Left lung (tissue), 10 donors: ENCODE measurements around the gene RANBP9. TPM values are rescaled to one million over a fixed set of nuclear protein-coding genes. Genes with fewer than 3 reads are reported as not detected.

ENCODE experiments used
- ATAC-seq: fragments of 200-7000 bp; cut with Tn5 transposase; one replicate; pipeline ENCODE4 v1.9.1; 2020; ENCODE audit warnings: moderate library complexity
- DNase-seq, 4 donors: peaks; one replicate each; pipeline ENCODE4 v3.0.0-alpha.2; 2013 to 2020
- H3K27ac ChIP-seq, 2 donors: fragments of 200-600 bp; sonication (generic) in 1 of 2; one replicate each; pipeline versions ENCODE4 v1.5.0 to v1.8.0; 2020 to 2021
- H3K27me3 ChIP-seq, 2 donors: fragments of 200-600 bp; sonication (generic) in 1 of 2; one replicate each; pipeline versions ENCODE4 v1.5.0 to v1.8.0; 2020 to 2021
- H3K36me3 ChIP-seq, 2 donors: fragments of 200-600 bp; sonication (generic) in 1 of 2; one replicate each; pipeline versions ENCODE4 v1.5.0 to v1.8.0; 2020 to 2021
- H3K4me1 ChIP-seq, 2 donors: fragments of 200-600 bp; one replicate each; pipeline ENCODE4 v1.8.0; 2021
- H3K4me3 ChIP-seq, 2 donors: fragments of 200-600 bp; sonication (generic) in 1 of 2; one replicate each; pipeline versions ENCODE4 v1.5.0 to v1.8.0; 2020 to 2021; ENCODE audit warnings: mild to moderate bottlenecking in 1 of 2
- H3K9me3 ChIP-seq, 2 donors: fragments of 200-600 bp; sonication (generic) in 1 of 2; one replicate each; pipeline versions ENCODE4 v1.5.0 to v1.8.0; 2020 to 2021
- CTCF ChIP-seq, 2 donors: fragments of 200-600 bp; sonication (generic) in 1 of 2; IDR thresholded peaks; one replicate each; pipeline versions ENCODE4 v1.5.0 to v1.8.0; 2021; ENCODE audit warnings: antibody characterized with exemption in 2 of 2
- intact Hi-C, 2 donors: fragments of 100-400 bp; cut with DNase I; formaldehyde crosslinking; loops; one replicate each; pipeline versions ENCODE4 v1.11.2 to v1.14.2; 2022
- polyA plus RNA-seq, 6 donors: library from polyadenylated mRNA; unstranded; fragments of 120-200 nt; gene quantifications; one replicate each; pipeline ENCODE4 v1.2.1, GENCODE V29; 2013; ENCODE audit not compliant: insufficient read length in 6 of 6
- total RNA-seq, 2 donors: library from RNA; stranded (reverse); fragmentation: NEBNext Ultra II Directional; extraction: Animal tissue kit (Norgen Biotek cat#: 25700); gene quantifications; one replicate each; pipeline ENCODE4 v1.2.1, GENCODE V29; 2021
- donor health status: DM: no; HTN: yes; CAD: no.
- donor health status: DM: no; HTN: no; CAD: no.

The RANBP9 gene
- total and polyA plus RNA-seq, 8 donors, result 34.9 to 49.4 (median 45.1) TPM

GRCh38 chr6:13674533-13675190, 37.0 kb downstream of the RANBP9 start:
- no peak overlapping the region for H3K4me3 ChIP-seq
- H3K4me1 ChIP-seq, result peaks cover 0 to 58% of the 10 kb centered on the region in 2 donors
- H3K27ac ChIP-seq, result no peak overlapping the region
- DNase-seq (no peak), ATAC-seq (no peak)
- no peaks in the 10 kb centered on the region for H3K27me3 ChIP-seq
- no peaks in the 10 kb centered on the region for H3K36me3 ChIP-seq
- intact Hi-C loops, result no loop called here
- TF ChIP-seq CTCF (IDR thresholded peaks at IDR 0.05), result no peak
- peaks cover 0 to 5% of the 10 kb centered on the region in 2 donors for H3K9me3 ChIP-seq

- TF ChIP-seq CTCF (IDR thresholded peaks at IDR 0.05), result no peak
- H3K27me3 ChIP-seq, result no peaks in the 10 kb centered on the region
- no peaks in the 10 kb centered on the region for H3K36me3 ChIP-seq
- no peak for DNase-seq
- H3K27ac ChIP-seq, result no peak overlapping the region
- no peak overlapping the region for H3K4me3 ChIP-seq
- intact Hi-C loops, result no loop called here
- H3K9me3 ChIP-seq, result peaks cover 0 to 5% of the 10 kb centered on the region in 2 donors
- H3K4me1 ChIP-seq, result peaks cover 0 to 59% of the 10 kb centered on the region in 2 donors
- ATAC-seq, result no peak
Measured at GRCh38 chr6:13673825-13674444, 37.7 kb downstream of the RANBP9 start.

GRCh38 chr6:13673368-13673767, 38.3 kb downstream of the RANBP9 start:
- H3K36me3 ChIP-seq, result no peaks in the 10 kb centered on the region
- DNase-seq (no peak), ATAC-seq (no peak)
- H3K4me1 ChIP-seq, result peaks cover 0 to 60% of the 10 kb centered on the region in 2 donors
- peaks cover 0 to 5% of the 10 kb centered on the region in 2 donors for H3K9me3 ChIP-seq
- intact Hi-C loops, result no loop called here
- H3K4me3 ChIP-seq, result no peak overlapping the region
- H3K27ac ChIP-seq, result no peak overlapping the region
- TF ChIP-seq CTCF (IDR thresholded peaks at IDR 0.05), result no peak
- no peaks in the 10 kb centered on the region for H3K27me3 ChIP-seq

GRCh38 chr6:13672904-13673303, 38.7 kb downstream of the RANBP9 start:
- H3K27ac ChIP-seq, result no peak overlapping the region
- no peak for TF ChIP-seq CTCF (IDR thresholded peaks at IDR 0.05)
- H3K9me3 ChIP-seq, result peaks cover 0 to 5% of the 10 kb centered on the region in 2 donors
- H3K36me3 ChIP-seq, result no peaks in the 10 kb centered on the region
- DNase-seq (no peak), ATAC-seq (no peak)
- H3K27me3 ChIP-seq, result no peaks in the 10 kb centered on the region
- intact Hi-C loops, result no loop called here
- H3K4me3 ChIP-seq, result no peak overlapping the region
- H3K4me1 ChIP-seq, result peaks cover 0 to 62% of the 10 kb centered on the region in 2 donors

- no peaks in the 10 kb centered on the region for H3K36me3 ChIP-seq
- H3K4me3 ChIP-seq, result no peak overlapping the region
- H3K27me3 ChIP-seq, result no peaks in the 10 kb centered on the region
- no peak for TF ChIP-seq CTCF (IDR thresholded peaks at IDR 0.05)
- peak overlapping the region in 1 of 2 donors; percentile 63 for H3K27ac ChIP-seq
- DNase-seq, result no peak
- intact Hi-C loops, result no loop called here
- ATAC-seq, result no peak
- H3K9me3 ChIP-seq, result no peaks in the 10 kb centered on the region
- peaks cover 0 to 75% of the 10 kb centered on the region in 2 donors for H3K4me1 ChIP-seq
Measured at GRCh38 chr6:13671548-13672127, 40.0 kb downstream of the RANBP9 start.
